ENCODE measurements around the gene EMP3. TPM values are rescaled to one million over a fixed set of nuclear protein-coding genes. Genes with fewer than 3 reads are reported as not detected.

EMP3 gene
- total and polyA plus RNA-seq, 7 donors = 8.9 to 15.2 (median 13.7) TPM

- no peaks in the 10 kb centered on the region for H3K4me1 ChIP-seq
- 55 to 64% (median 61%) methylated on average over 4 of the region's 4 CpGs for WGBS, 3 donors
- TF ChIP-seq CTCF (IDR thresholded peaks at IDR 0.05) = no peak
- DNase-seq = no peak
- no peak overlapping the region for H3K4me3 ChIP-seq
- no peaks in the 10 kb centered on the region for H3K9me3 ChIP-seq
- H3K27me3 ChIP-seq (ENCODE audit: insufficient read depth in 3 of 3, low read length in 2 of 3) = no peaks in the 10 kb centered on the region
- H3K27ac ChIP-seq = no peak overlapping the region
- intact Hi-C loops (cut with DNase I) = no loop called here
- ATAC-seq = no peak
- no peaks in the 10 kb centered on the region for H3K36me3 ChIP-seq (ENCODE audit: insufficient read depth in 1 of 2, low read depth in 1 of 2)
Observed at GRCh38 chr19:48372904-48373303, 47.6 kb downstream of the EMP3 start.

GRCh38 chr19:48373567-48373966, 48.2 kb downstream of the EMP3 start:
- no peak for DNase-seq
- Histone ChIP-seq H3K27me3 (ENCODE audit: insufficient read depth in 3 of 3, low read length in 2 of 3) (no peaks in the 10 kb centered on the region), H3K36me3 (ENCODE audit: insufficient read depth in 1 of 2, low read depth in 1 of 2) (no peaks in the 10 kb centered on the region), H3K4me1 (no peaks in the 10 kb centered on the region), H3K4me3 (no peak overlapping the region), H3K9me3 (no peaks in the 10 kb centered on the region), H3K27ac (no peak overlapping the region)
- intact Hi-C loops (cut with DNase I) = no loop called here
- ATAC-seq = no peak
- 81 to 88% (median 87%) methylated on average over 11 of the region's 11 CpGs for WGBS, 3 donors
- no peak for TF ChIP-seq CTCF (IDR thresholded peaks at IDR 0.05)

GRCh38 chr19:48378194-48378570, 52.8 kb downstream of the EMP3 start:
- Histone ChIP-seq H3K9me3 (no peaks in the 10 kb centered on the region), H3K27ac (no peak overlapping the region), H3K27me3 (ENCODE audit: insufficient read depth in 3 of 3, low read length in 2 of 3) (no peaks in the 10 kb centered on the region), H3K4me1 (no peaks in the 10 kb centered on the region), H3K36me3 (ENCODE audit: insufficient read depth in 1 of 2, low read depth in 1 of 2) (peaks cover 2 to 29% of the 10 kb centered on the region in 2 donors), H3K4me3 (no peak overlapping the region)
- intact Hi-C loops (cut with DNase I) = no loop called here
- no peak for TF ChIP-seq CTCF (IDR thresholded peaks at IDR 0.05)
- ATAC-seq (no peak), DNase-seq (no peak)
- 87 to 89% (median 88%) methylated on average over 10 of the region's 10 CpGs for WGBS, 3 donors

GRCh38 chr19:48379058-48379457, 53.7 kb downstream of the EMP3 start:
- Histone ChIP-seq H3K9me3 (no peaks in the 10 kb centered on the region), H3K27me3 (ENCODE audit: insufficient read depth in 3 of 3, low read length in 2 of 3) (no peaks in the 10 kb centered on the region), H3K4me3 (no peak overlapping the region), H3K4me1 (no peaks in the 10 kb centered on the region), H3K27ac (no peak overlapping the region), H3K36me3 (ENCODE audit: insufficient read depth in 1 of 2, low read depth in 1 of 2) (peaks cover 2 to 38% of the 10 kb centered on the region in 2 donors)
- no peak for ATAC-seq
- no peak for DNase-seq
- TF ChIP-seq CTCF (IDR thresholded peaks at IDR 0.05) = no peak
- intact Hi-C loops (cut with DNase I) = no loop called here
- WGBS, 3 donors = 77 to 86% (median 84%) methylated on average over 5 of the region's 5 CpGs

Other genes with a start within 250 kb of the EMP3 start
- gene PLA2G4C, start 214.7 kb upstream of the EMP3 start, total RNA-seq = 100 to 1,000 TPM in 1 of 4 donors, 10 to 100 TPM in 3; 34.2 to 114 (median 70.8) TPM
- gene PLA2G4C, start 214.7 kb upstream of the EMP3 start, polyA plus RNA-seq = 10 to 100 TPM; 11.8 to 23.9 (median 21.9) TPM
- 1 to 10 TPM; 2.6 to 4.9 (median 3.1) TPM for gene LIG1, start 155.2 kb upstream of the EMP3 start, total RNA-seq
- 1 to 10 TPM; 3.3 to 5.2 (median 3.4) TPM for gene LIG1, start 155.2 kb upstream of the EMP3 start, polyA plus RNA-seq
- 1 to 10 TPM; 4.3 to 8.0 (median 5.7) TPM for gene ZSWIM9, start 154.9 kb upstream of the EMP3 start, total RNA-seq
- gene ZSWIM9, start 154.9 kb upstream of the EMP3 start, polyA plus RNA-seq = 10 to 100 TPM in 1 of 3 donors, 1 to 10 TPM in 2; 3.0 to 10.5 (median 4.7) TPM
- gene CARD8, start 69.6 kb upstream of the EMP3 start, total RNA-seq = 10 to 100 TPM; 21.8 to 36.2 (median 31.2) TPM
- gene CARD8, start 69.6 kb upstream of the EMP3 start, polyA plus RNA-seq = 10 to 100 TPM; 15.7 to 26.0 (median 21.2) TPM
- gene ZNF114, start 55.5 kb upstream of the EMP3 start, total RNA-seq = under 1 TPM in 1 of 4 donors, not detected in 3; 0.20 TPM
- gene ZNF114, start 55.5 kb upstream of the EMP3 start, polyA plus RNA-seq = under 1 TPM; 0.04 to 0.13 (median 0.05) TPM
- 10 to 100 TPM; 52.0 to 65.1 (median 57.7) TPM for gene TMEM143, start 38.4 kb downstream of the EMP3 start, total RNA-seq
- gene TMEM143, start 38.4 kb downstream of the EMP3 start, polyA plus RNA-seq = 10 to 100 TPM; 17.1 to 41.9 (median 41.5) TPM
- not detected for gene SYNGR4, start 38.8 kb downstream of the EMP3 start, total RNA-seq
- under 1 TPM in 1 of 3 donors, not detected in 2; 0.04 TPM for gene SYNGR4, start 38.8 kb downstream of the EMP3 start, polyA plus RNA-seq
- gene KDELR1, start 66.0 kb downstream of the EMP3 start, total RNA-seq = 10 to 100 TPM; 56.5 to 71.0 (median 62.9) TPM
- gene KDELR1, start 66.0 kb downstream of the EMP3 start, polyA plus RNA-seq = 10 to 100 TPM; 37.0 to 48.7 (median 40.0) TPM
- gene GRIN2D, start 68.1 kb downstream of the EMP3 start, total RNA-seq = under 1 TPM; 0.04 to 0.21 (median 0.06) TPM
- under 1 TPM; 0.03 to 0.07 (median 0.04) TPM for gene GRIN2D, start 68.1 kb downstream of the EMP3 start, polyA plus RNA-seq
- 10 to 100 TPM; 24.6 to 46.0 (median 40.3) TPM for gene GRWD1, start 120.4 kb downstream of the EMP3 start, total RNA-seq
- 10 to 100 TPM; 24.2 to 53.7 (median 42.0) TPM for gene GRWD1, start 120.4 kb downstream of the EMP3 start, polyA plus RNA-seq
- gene KCNJ14, start 130.0 kb downstream of the EMP3 start, total RNA-seq = 1 to 10 TPM in 3 of 4 donors, under 1 TPM in 1; 0.65 to 2.6 (median 1.3) TPM
- 1 to 10 TPM in 1 of 3 donors, under 1 TPM in 2; 0.28 to 1.6 (median 0.58) TPM for gene KCNJ14, start 130.0 kb downstream of the EMP3 start, polyA plus RNA-seq
- 10 to 100 TPM; 21.8 to 45.2 (median 29.4) TPM for gene CYTH2, start 143.8 kb downstream of the EMP3 start, total RNA-seq
- 10 to 100 TPM; 36.6 to 41.0 (median 39.5) TPM for gene CYTH2, start 143.8 kb downstream of the EMP3 start, polyA plus RNA-seq
- under 1 TPM in 2 of 4 donors, not detected in 2; 0.06 to 0.14 TPM for gene LMTK3, start 186.3 kb downstream of the EMP3 start, total RNA-seq
- under 1 TPM; 0.03 to 0.06 (median 0.05) TPM for gene LMTK3, start 186.3 kb downstream of the EMP3 start, polyA plus RNA-seq
- not detected for gene SULT2B1, start 226.6 kb downstream of the EMP3 start, total RNA-seq
- gene SULT2B1, start 226.6 kb downstream of the EMP3 start, polyA plus RNA-seq = under 1 TPM in 2 of 3 donors, not detected in 1; 0.06 to 0.23 TPM

All from psoas muscle (tissue), 8 donors.